ENCODE results near the gene PIAS1.

PIAS1 gene

DNA sequence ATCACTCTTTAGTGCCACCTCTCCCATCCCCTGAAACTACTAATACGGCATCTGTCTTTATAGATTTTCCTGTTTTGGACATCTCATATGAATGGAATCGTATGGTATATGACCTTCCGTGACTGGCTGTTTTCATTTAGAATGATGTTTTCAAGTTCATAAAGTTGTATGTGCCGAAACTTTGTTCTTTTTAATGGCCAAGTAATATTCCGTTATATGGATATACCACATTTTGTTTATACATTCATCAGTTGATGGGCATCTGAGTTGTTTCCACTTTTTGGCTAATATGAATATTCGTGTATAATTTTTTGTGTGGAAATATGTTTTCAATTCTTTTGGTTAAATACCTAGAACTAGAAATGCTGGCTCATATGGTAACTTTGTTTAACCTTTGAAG lies 49.5 kb downstream of the PIAS1 start:
- Histone ChIP-seq H3K9me3 (ENCODE audit: severe bottlenecking) (no peaks in the 10 kb centered on the region), H3K27me3 (ENCODE audit: insufficient read depth, poor library complexity, severe bottlenecking) (no peaks in the 10 kb centered on the region), H3K4me1 (ENCODE audit: insufficient read depth, poor library complexity, severe bottlenecking) (peaks cover 4% of the 10 kb centered on the region), H3K27ac (ENCODE audit: poor library complexity, severe bottlenecking) (no peak overlapping the region), H3K36me3 (ENCODE audit: low read depth) (peaks cover 7% of the 10 kb centered on the region), H3K4me3 (ENCODE audit: severe bottlenecking) (no peak overlapping the region)
- no peak for ATAC-seq (ENCODE audit: low read depth)
- TF ChIP-seq, protein P1, sequence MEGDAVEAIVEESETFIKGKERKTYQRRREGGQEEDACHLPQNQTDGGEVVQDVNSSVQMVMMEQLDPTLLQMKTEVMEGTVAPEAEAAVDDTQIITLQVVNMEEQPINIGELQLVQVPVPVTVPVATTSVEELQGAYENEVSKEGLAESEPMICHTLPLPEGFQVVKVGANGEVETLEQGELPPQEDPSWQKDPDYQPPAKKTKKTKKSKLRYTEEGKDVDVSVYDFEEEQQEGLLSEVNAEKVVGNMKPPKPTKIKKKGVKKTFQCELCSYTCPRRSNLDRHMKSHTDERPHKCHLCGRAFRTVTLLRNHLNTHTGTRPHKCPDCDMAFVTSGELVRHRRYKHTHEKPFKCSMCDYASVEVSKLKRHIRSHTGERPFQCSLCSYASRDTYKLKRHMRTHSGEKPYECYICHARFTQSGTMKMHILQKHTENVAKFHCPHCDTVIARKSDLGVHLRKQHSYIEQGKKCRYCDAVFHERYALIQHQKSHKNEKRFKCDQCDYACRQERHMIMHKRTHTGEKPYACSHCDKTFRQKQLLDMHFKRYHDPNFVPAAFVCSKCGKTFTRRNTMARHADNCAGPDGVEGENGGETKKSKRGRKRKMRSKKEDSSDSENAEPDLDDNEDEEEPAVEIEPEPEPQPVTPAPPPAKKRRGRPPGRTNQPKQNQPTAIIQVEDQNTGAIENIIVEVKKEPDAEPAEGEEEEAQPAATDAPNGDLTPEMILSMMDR (IDR thresholded peaks at IDR 0.05; ENCODE audit: poor library complexity, severe bottlenecking) = no peak
- no peak for DNase-seq (ENCODE audit: low spot score)

- no peaks in the 10 kb centered on the region for H3K27me3 ChIP-seq (ENCODE audit: insufficient read depth, poor library complexity, severe bottlenecking)
- H3K27ac ChIP-seq (ENCODE audit: poor library complexity, severe bottlenecking) = no peak overlapping the region
- ATAC-seq (ENCODE audit: low read depth) (peak; percentile 50; the same call in 2 of the 3 replicates), DNase-seq (ENCODE audit: low spot score) (no peak)
- TF ChIP-seq, protein P1 (IDR thresholded peaks at IDR 0.05; ENCODE audit: poor library complexity, severe bottlenecking) = no peak
- H3K4me1 ChIP-seq (ENCODE audit: insufficient read depth, poor library complexity, severe bottlenecking) = no peaks in the 10 kb centered on the region
- H3K9me3 ChIP-seq (ENCODE audit: severe bottlenecking) = no peaks in the 10 kb centered on the region
- H3K4me3 ChIP-seq (ENCODE audit: severe bottlenecking) = no peak overlapping the region
- peaks cover 7% of the 10 kb centered on the region for H3K36me3 ChIP-seq (ENCODE audit: low read depth)
Observed at GRCh38 chr15:68106656-68107055, 52.5 kb downstream of the PIAS1 start.

DNA sequence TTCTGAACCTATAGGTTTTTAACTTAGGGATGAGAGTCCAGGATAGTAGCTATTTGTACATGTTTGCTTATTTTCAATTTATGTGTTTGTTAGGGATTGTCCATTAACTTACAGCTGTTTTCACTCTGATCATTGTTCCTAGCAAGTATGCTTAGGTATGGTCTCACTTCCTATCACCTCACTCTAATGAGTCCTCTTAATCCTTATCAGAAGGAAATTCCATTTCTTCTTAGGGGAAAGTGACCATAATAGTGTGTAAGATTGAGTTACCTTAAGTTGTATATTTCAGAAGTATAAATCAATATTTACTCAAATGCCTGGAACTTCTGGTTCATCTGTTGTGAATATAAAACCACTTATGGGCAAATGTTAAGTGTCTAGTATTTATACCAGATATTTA lies 53.0 kb downstream of the PIAS1 start:
- TF ChIP-seq, protein P1 (IDR thresholded peaks at IDR 0.05; ENCODE audit: poor library complexity, severe bottlenecking) = no peak
- no peak overlapping the region for H3K27ac ChIP-seq (ENCODE audit: poor library complexity, severe bottlenecking)
- no peaks in the 10 kb centered on the region for H3K27me3 ChIP-seq (ENCODE audit: insufficient read depth, poor library complexity, severe bottlenecking)
- H3K4me3 ChIP-seq (ENCODE audit: severe bottlenecking) = no peak overlapping the region
- no peaks in the 10 kb centered on the region for H3K9me3 ChIP-seq (ENCODE audit: severe bottlenecking)
- peaks cover 7% of the 10 kb centered on the region for H3K36me3 ChIP-seq (ENCODE audit: low read depth)
- H3K4me1 ChIP-seq (ENCODE audit: insufficient read depth, poor library complexity, severe bottlenecking) = no peaks in the 10 kb centered on the region
- no peak for DNase-seq (ENCODE audit: low spot score)
- ATAC-seq (ENCODE audit: low read depth) = no peak

DNA sequence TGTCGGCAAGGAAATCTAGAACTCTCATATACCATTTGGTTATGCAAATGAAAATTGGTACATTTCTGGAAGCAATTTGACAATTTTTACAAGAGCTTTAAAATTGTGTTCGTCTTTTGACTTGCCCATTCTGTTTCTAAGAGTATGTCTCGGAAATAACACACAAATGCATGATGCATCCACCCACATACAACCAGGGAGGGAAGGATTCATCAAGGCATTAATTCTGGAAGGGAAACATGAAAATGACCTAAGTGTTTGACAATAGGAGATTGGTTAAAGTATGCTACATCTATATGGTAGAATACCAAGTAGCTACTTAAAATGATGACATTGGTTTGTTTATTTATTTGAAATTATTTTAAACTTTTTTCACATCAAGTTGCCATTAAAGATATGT lies 58.6 kb downstream of the PIAS1 start:
- Histone ChIP-seq H3K4me3 (ENCODE audit: severe bottlenecking) (no peak overlapping the region), H3K4me1 (ENCODE audit: insufficient read depth, poor library complexity, severe bottlenecking) (peaks cover 20% of the 10 kb centered on the region), H3K36me3 (ENCODE audit: low read depth) (no peaks in the 10 kb centered on the region), H3K27ac (ENCODE audit: poor library complexity, severe bottlenecking) (no peak overlapping the region), H3K9me3 (ENCODE audit: severe bottlenecking) (no peaks in the 10 kb centered on the region), H3K27me3 (ENCODE audit: insufficient read depth, poor library complexity, severe bottlenecking) (no peaks in the 10 kb centered on the region)
- no peak for ATAC-seq (ENCODE audit: low read depth)
- TF ChIP-seq, protein P1 (IDR thresholded peaks at IDR 0.05; ENCODE audit: poor library complexity, severe bottlenecking) = no peak
- no peak for DNase-seq (ENCODE audit: low spot score)

GRCh38 chr15:68113273-68113672 lies 59.2 kb downstream of the PIAS1 start:
- TF ChIP-seq, protein P1 (IDR thresholded peaks at IDR 0.05; ENCODE audit: poor library complexity, severe bottlenecking) = no peak
- H3K4me3 ChIP-seq (ENCODE audit: severe bottlenecking) = no peak overlapping the region
- H3K27ac ChIP-seq (ENCODE audit: poor library complexity, severe bottlenecking) = no peak overlapping the region
- peak; percentile 60 for ATAC-seq (ENCODE audit: low read depth)
- H3K9me3 ChIP-seq (ENCODE audit: severe bottlenecking) = no peaks in the 10 kb centered on the region
- no peaks in the 10 kb centered on the region for H3K27me3 ChIP-seq (ENCODE audit: insufficient read depth, poor library complexity, severe bottlenecking)
- H3K4me1 ChIP-seq (ENCODE audit: insufficient read depth, poor library complexity, severe bottlenecking) = peaks cover 20% of the 10 kb centered on the region
- H3K36me3 ChIP-seq (ENCODE audit: low read depth) = no peaks in the 10 kb centered on the region
- DNase-seq (ENCODE audit: low spot score) = no peak

Data from RWPE2 (cell line).